ENCODE results near the gene BTLA.

- TF ChIP-seq CTCF (IDR thresholded peaks at IDR 0.05; ENCODE audit: low read length) (no peak), EZH2 (optimal IDR thresholded peaks at IDR 0.05; ENCODE audit: low read depth, low read length) (no peak)
Measured at GRCh38 chr3:112467539-112467938, 31.7 kb downstream of the BTLA start.
